NCI-H82 (cell line): ENCODE results near the gene PIK3C3.

Source experiments
- DNase-seq: peaks from one replicate; lab custom pipeline; 2025; lab: John Stamatoyannopoulos, UW

Gene PIK3C3

GRCh38 chr18:42131066-42131929, 176.3 kb downstream of the PIK3C3 start:
- DNase-seq = peak; percentile 93

- DNase-seq = peak; percentile 69
Observed at GRCh38 chr18:42131930-42132244, 176.9 kb downstream of the PIK3C3 start.
